Fibroblast of villous mesenchyme (primary cell): ENCODE data around the gene TASP1. TPM values are rescaled to one million over a fixed set of nuclear protein-coding genes. Genes with fewer than 3 reads are reported as not detected.

ENCODE experiments used
- DNase-seq: peaks from one replicate; pipeline ENCODE4 v3.0.0-alpha.2; 2010; ENCODE audit warnings: low read depth
- H3K4me3 ChIP-seq: 2 replicates; pipeline ENCODE4 v1.5.1; 2011; ENCODE audit warnings: low read depth, mild to moderate bottlenecking, low read length
- CTCF ChIP-seq: IDR thresholded peaks from 2 replicates; pipeline ENCODE4 v1.5.1; 2012; ENCODE audit warnings: low read depth, mild to moderate bottlenecking, low read length; ENCODE audit not compliant: insufficient read depth
- total RNA-seq: library from RNA; depleted of rRNA; stranded (reverse); fragments of >200 nt; gene quantifications from 2 replicates; pipeline ENCODE4 v1.2.3, GENCODE V29; 2012

Gene TASP1
- total RNA-seq, 1 donor: 9.5 TPM

GRCh38 chr20:13510837-13511488, 127.8 kb downstream of the TASP1 start:
- TF ChIP-seq CTCF: no peak
- H3K4me3 ChIP-seq: no peak overlapping the region
- no peak for DNase-seq

DNA sequence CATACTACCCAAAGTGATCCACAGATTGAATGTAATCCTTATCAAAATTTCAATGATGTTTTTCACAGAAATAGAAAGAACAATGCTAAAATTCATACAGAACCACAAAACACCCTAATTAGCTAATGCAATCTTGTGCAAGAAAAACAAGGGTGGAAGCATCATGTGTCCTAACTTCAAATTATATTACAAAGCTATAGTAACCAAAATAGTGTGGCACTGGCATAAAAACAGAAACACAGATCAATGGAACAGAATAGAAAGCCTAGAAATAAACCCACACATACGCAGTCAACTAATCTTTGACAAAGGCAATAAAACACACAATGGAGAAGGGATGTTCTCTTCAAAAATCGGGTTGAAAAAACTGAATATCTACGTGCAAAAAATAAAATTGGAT, 131.1 kb downstream of the TASP1 start:
- H3K4me3 ChIP-seq: no peak overlapping the region
- no peak for TF ChIP-seq CTCF
- DNase-seq: no peak

DNA sequence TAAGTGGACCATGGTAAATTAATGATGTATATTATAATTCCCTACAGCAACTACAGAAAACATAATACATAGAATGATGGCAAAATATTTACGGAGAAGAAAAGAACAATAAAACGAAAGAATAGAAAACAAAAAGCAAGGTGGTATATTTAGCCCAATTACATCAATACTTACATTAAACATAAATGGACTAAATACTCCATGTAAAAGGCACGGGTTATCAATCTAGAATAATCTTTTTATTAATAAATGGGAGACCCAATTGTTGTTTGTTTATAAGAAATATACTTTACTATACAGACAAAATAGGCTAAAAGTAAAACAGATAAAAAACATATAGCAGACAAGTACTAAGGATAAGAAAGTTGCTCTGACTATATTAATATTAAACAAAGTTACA, 137.2 kb downstream of the TASP1 start:
- no peak for TF ChIP-seq CTCF
- no peak for DNase-seq
- H3K4me3 ChIP-seq: no peak overlapping the region

- no peak for DNase-seq
- H3K4me3 ChIP-seq: no peak overlapping the region
- no peak for TF ChIP-seq CTCF
Measured at GRCh38 chr20:13494019-13494418, 144.7 kb downstream of the TASP1 start.

- no peak overlapping the region for H3K4me3 ChIP-seq
- DNase-seq: no peak
- no peak for TF ChIP-seq CTCF
Measured at GRCh38 chr20:13493143-13493542, 145.6 kb downstream of the TASP1 start.

DNA sequence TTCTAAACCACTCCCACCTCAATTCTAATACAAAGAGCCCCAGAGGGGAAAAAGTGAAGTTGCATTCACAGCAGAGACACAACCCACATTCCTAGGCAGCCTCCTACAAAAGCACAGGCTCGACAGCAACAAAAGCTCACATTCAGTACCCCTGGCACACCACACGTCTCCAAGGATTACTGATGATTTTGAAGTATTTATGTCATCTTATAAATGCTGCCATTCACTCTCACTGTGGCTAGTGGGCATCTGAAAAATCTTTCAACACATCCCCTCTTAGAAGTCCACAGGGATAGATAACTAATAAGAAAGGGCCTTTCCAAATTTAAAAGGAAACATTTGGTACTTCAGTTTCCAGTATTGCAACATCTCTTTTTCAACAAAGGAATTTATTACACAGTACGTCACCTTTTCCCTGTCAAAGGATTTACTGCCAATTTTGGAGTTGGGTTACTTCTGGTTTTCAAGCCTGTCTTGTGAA, 146.7 kb downstream of the TASP1 start:
- DNase-seq: peak; percentile 83
- TF ChIP-seq CTCF: no peak

GRCh38 chr20:13487202-13487601, 151.5 kb downstream of the TASP1 start:
- no peak overlapping the region for H3K4me3 ChIP-seq
- no peak for DNase-seq
- TF ChIP-seq CTCF: no peak

More for the DNA sequence above, 146.7 kb downstream of the TASP1 start:
- no peak overlapping the region for H3K4me3 ChIP-seq
